A673 (cell line): Measurements from ENCODE around the gene CACNA2D4. TPM values are rescaled to one million over a fixed set of nuclear protein-coding genes. Genes with fewer than 3 reads are reported as not detected.

Source experiments
- BruUV-seq: library from RNA; stranded (reverse); fragments of 400-500 nt; replicated peaks from 2 replicates; lab custom pipeline; 2021; lab: Mats Ljungman, UMichigan
- CTCF ChIA-PET: fragments of 300-600 bp; sonication (Branson Sonifier 250); formaldehyde crosslinking; loops from one replicate; lab custom pipeline; 2022; ENCODE audit warnings: antibody characterized with exemption; lab: Charles Lee
- POLR2A ChIA-PET: fragments of 300-600 bp; sonication (Branson Sonifier 250); formaldehyde crosslinking; loops from one replicate; lab custom pipeline; 2022; ENCODE audit warnings: antibody characterized with exemption; ENCODE audit not compliant: low non-redundant PET; lab: Charles Lee
- DNase-seq: peaks from one replicate; pipeline ENCODE4 v3.0.0-alpha.2; 2015; ENCODE audit warnings: low spot score
- H3K27ac ChIP-seq: fragments of 200-600 bp; sonication (generic); 2 replicates; pipeline ENCODE4 v1.5.1; 2016; ENCODE audit warnings: mixed run types, low read depth, mild to moderate bottlenecking, mixed read lengths, antibody characterized with exemption, low read length; ENCODE audit not compliant: poor library complexity, severe bottlenecking
- H3K27me3 ChIP-seq: fragments of 200-600 bp; sonication (generic); replicated peaks from 2 replicates; pipeline ENCODE4 v1.6.1; 2017; ENCODE audit warnings: mixed run types, low read depth, mild to moderate bottlenecking, mixed read lengths, antibody characterized with exemption, low read length; ENCODE audit not compliant: insufficient read depth, poor library complexity
- H3K36me3 ChIP-seq: fragments of 200-600 bp; sonication (generic); 2 replicates; pipeline ENCODE4 v1.6.1; 2016; ENCODE audit warnings: mixed run types, mild to moderate bottlenecking, mixed read lengths, antibody characterized with exemption, low read length; ENCODE audit not compliant: insufficient read depth, poor library complexity, severe bottlenecking
- H3K4me1 ChIP-seq: fragments of 200-600 bp; sonication (generic); 2 replicates; pipeline ENCODE4 v1.6.1; 2017; ENCODE audit warnings: mixed run types, mild to moderate bottlenecking, mixed read lengths, antibody characterized with exemption, low read length; ENCODE audit not compliant: insufficient read depth, poor library complexity, severe bottlenecking
- H3K4me3 ChIP-seq: fragments of 200-600 bp; sonication (generic); 2 replicates; pipeline ENCODE4 v1.5.1; 2016; ENCODE audit warnings: low read depth, mixed run types, mild to moderate bottlenecking, mixed read lengths, low read length; ENCODE audit not compliant: poor library complexity, severe bottlenecking
- H3K9me3 ChIP-seq: fragments of 200-600 bp; sonication (generic); 2 replicates; pipeline ENCODE4 v1.6.1; 2016; ENCODE audit warnings: mixed run types, low read depth, mild to moderate bottlenecking, mixed read lengths, antibody characterized with exemption, low read length; ENCODE audit not compliant: poor library complexity, severe bottlenecking
- EZH2 ChIP-seq: fragments of 200-600 bp; sonication (generic); IDR thresholded peaks from 2 replicates; pipeline ENCODE4 v1.6.1; 2017; ENCODE audit warnings: borderline replicate concordance, low read depth, mild to moderate bottlenecking, mixed read lengths, antibody characterized with exemption, low read length; ENCODE audit not compliant: poor library complexity, severe bottlenecking
- intact Hi-C: fragments of 100-400 bp; cut with micrococcal nuclease; formaldehyde crosslinking; loops from one replicate; pipeline ENCODE4 v1.10.0; 2022; ENCODE audit not compliant: unreplicated experiment
- total RNA-seq: library from RNA; stranded (reverse); gene quantifications from 2 replicates; pipeline ENCODE4 v1.2.3, GENCODE V29; 2021
- TF ChIP-seq, protein P1 (sequence below): fragments of 300-800, 200-600 bp; sonication (generic); conservative IDR thresholded peaks from 2 replicates; pipeline ENCODE4 v1.5.1; 2017; ENCODE audit warnings: low read depth, mild to moderate bottlenecking, antibody characterized with exemption, low read length, moderate library complexity, mixed read lengths

CACNA2D4 gene
- total RNA-seq, 1 experiment from 2014 or later: 0.41 TPM

DNA sequence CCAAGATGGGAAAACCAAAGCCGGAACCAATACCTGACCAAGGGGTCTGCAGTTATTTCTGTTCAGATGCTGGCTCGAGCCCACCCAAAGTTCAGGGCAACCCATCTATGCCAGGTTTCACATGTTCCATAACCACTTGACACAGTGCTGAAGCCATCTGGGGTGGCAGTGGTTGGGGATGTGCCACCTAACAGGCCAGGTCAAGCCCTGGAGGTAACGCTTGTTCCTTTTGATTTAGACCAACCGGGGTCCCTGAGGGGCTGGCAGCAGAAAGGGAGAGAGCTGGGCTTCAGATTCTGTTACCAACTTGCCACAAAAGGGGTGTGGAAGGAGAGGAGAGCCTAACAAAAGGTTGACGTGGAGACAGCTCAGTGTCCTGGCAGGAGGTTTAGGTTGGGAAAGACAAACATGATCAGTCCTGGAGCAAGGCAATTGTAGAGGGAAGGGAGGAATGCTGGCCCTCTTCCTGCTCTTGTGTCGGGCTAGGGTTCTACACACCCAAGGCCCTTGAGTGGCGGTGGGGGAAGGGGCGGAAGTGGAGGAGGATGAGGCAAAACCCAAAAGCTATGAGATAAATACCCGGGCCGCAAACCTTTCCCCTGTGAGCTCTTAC, 31.9 kb downstream of the CACNA2D4 start:
- no peak for DNase-seq
- Histone ChIP-seq H3K27me3 (no peaks in the 10 kb centered on the region), H3K9me3 (no peaks in the 10 kb centered on the region), H3K27ac (no peak overlapping the region), H3K4me3 (no peak overlapping the region), H3K36me3 (no peaks in the 10 kb centered on the region), H3K4me1 (no peaks in the 10 kb centered on the region)
- POLR2A ChIA-PET: no interaction called here
- intact Hi-C loops: no loop called here
- no TSS peak for BruUV-seq
- TF ChIP-seq, protein P1, sequence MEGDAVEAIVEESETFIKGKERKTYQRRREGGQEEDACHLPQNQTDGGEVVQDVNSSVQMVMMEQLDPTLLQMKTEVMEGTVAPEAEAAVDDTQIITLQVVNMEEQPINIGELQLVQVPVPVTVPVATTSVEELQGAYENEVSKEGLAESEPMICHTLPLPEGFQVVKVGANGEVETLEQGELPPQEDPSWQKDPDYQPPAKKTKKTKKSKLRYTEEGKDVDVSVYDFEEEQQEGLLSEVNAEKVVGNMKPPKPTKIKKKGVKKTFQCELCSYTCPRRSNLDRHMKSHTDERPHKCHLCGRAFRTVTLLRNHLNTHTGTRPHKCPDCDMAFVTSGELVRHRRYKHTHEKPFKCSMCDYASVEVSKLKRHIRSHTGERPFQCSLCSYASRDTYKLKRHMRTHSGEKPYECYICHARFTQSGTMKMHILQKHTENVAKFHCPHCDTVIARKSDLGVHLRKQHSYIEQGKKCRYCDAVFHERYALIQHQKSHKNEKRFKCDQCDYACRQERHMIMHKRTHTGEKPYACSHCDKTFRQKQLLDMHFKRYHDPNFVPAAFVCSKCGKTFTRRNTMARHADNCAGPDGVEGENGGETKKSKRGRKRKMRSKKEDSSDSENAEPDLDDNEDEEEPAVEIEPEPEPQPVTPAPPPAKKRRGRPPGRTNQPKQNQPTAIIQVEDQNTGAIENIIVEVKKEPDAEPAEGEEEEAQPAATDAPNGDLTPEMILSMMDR: no peak
- CTCF ChIA-PET: no interaction called here

DNA sequence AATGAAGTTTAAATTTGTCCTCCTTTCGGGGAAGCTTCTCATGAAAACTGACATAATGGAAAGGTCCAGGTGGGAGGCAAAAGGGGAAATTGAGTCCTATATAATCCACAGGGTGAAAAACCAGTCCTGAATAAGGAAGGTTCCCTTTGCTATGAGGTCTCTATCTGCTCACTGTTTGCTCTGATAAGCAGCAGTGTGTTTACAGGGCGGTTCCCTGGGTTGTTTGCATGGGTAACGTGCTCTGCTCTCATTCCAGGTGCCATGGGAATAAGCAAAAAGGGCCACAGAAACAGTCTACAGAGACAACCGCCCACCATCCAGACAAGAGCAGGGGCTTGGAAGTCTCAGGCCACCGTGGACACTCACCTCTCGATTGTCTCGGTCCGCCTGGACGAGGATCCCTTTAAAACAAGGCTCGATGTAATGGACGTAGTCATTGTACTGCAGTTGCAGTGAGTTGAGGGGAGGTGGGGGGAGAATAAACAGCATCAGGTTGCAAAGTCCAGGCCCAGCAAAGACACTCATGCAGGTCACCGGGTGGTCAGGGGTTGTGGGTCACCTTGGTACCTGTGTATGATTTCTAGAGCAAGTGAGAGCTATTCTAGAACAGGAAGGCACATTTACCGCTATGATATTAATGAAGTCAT, 32.7 kb downstream of the CACNA2D4 start:
- POLR2A ChIA-PET: no interaction called here
- DNase-seq: no peak
- no peaks in the 10 kb centered on the region for H3K4me1 ChIP-seq
- CTCF ChIA-PET: no interaction called here
- H3K27me3 ChIP-seq: no peaks in the 10 kb centered on the region
- no peak overlapping the region for H3K4me3 ChIP-seq
- no peaks in the 10 kb centered on the region for H3K9me3 ChIP-seq
- no peak overlapping the region for H3K27ac ChIP-seq
- BruUV-seq: no TSS peak
- TF ChIP-seq, protein P1: no peak
- TF ChIP-seq EZH2: no peak
- intact Hi-C loops: no loop called here
- H3K36me3 ChIP-seq: no peaks in the 10 kb centered on the region

DNA sequence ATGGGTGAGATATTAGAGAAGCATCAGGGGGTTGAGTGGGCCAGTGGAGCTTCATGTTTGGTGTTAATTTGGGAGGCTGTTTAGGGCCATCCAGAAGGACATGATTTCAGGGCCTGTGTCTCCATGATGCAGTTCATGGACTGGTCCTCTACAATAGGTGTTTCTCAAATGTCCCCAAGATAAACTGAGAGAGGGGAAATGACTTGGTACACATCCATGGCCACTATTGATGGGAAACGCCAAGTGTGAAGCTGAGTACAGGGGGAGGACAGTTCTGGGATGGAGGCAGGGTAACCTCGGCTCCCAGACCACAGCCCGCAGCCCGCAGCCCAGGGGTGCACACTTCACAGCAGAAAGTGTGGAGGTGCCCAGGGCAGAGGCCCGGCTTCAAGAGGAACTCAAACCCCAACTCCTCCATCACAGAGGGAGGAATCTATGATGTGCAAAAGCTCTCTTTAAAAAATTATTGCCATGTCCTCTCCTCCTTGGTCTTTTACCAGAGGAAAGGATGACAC, 33.3 kb downstream of the CACNA2D4 start:
- Histone ChIP-seq H3K4me1 (no peaks in the 10 kb centered on the region), H3K27me3 (no peaks in the 10 kb centered on the region), H3K36me3 (no peaks in the 10 kb centered on the region), H3K9me3 (no peaks in the 10 kb centered on the region), H3K4me3 (no peak overlapping the region), H3K27ac (no peak overlapping the region)
- TF ChIP-seq, protein P1: no peak
- TF ChIP-seq EZH2: no peak
- CTCF ChIA-PET: no interaction called here
- POLR2A ChIA-PET: interaction anchor here (0.7 kb wide), 1 partner anchor 19 kb away, joined by 3 read pairs; no protein-coding TSS in a partner anchor
- intact Hi-C loops: no loop called here
- no peak for DNase-seq
- BruUV-seq: no TSS peak
